Measurements from ENCODE around the gene SHTN1.

DNA sequence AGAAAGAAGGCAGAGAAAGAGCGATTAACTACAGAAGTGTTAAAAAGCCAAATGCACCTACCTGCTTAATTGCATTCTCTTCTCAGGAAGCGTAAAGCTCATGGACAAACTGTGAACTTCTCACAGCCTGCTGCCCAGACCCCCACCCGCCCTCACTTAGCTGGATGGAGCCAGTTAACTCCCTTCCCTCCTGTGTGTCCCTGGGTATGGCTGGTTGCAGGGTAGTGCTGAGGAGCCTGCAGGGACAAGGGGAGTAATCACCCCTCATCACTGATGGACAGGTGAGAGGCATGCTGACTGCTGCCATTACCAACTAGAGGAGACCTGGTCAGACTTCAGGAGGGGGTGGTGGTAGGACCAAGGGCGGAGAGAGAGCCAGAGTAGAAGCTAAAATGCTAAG, 118.2 kb downstream of the SHTN1 start:
- TF ChIP-seq, protein P1, sequence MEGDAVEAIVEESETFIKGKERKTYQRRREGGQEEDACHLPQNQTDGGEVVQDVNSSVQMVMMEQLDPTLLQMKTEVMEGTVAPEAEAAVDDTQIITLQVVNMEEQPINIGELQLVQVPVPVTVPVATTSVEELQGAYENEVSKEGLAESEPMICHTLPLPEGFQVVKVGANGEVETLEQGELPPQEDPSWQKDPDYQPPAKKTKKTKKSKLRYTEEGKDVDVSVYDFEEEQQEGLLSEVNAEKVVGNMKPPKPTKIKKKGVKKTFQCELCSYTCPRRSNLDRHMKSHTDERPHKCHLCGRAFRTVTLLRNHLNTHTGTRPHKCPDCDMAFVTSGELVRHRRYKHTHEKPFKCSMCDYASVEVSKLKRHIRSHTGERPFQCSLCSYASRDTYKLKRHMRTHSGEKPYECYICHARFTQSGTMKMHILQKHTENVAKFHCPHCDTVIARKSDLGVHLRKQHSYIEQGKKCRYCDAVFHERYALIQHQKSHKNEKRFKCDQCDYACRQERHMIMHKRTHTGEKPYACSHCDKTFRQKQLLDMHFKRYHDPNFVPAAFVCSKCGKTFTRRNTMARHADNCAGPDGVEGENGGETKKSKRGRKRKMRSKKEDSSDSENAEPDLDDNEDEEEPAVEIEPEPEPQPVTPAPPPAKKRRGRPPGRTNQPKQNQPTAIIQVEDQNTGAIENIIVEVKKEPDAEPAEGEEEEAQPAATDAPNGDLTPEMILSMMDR (IDR thresholded peaks at IDR 0.05), result no peak
- TF ChIP-seq EP300 (IDR thresholded peaks at IDR 0.05; ENCODE audit: low read depth), result no peak
